ENCODE measurements around the gene CALU.

The CALU gene

DNA sequence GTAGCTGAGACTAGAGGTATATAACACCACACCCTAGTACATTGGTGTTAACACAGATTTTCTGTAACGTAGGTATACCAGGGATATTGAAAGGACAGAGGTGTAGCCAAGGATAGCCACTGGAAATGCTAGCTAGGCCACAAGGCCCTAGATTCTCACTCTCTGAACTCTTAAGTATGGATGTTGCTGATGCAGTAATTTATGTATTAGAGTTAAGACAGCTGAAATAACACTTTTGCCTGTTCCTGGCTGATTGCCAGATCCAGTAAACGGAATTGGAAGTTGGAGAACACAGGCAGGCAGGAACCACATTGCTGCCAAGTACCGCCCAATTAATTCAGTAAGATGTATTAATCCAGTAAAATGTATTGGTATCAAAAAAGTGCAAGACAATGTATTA, 1.8 kb downstream of the CALU start:
- Histone ChIP-seq H4K91ac (ENCODE audit: low read length) (no peak overlapping the region), H3K14ac (ENCODE audit: low read length in 2 of 2) (no peak overlapping the region), H3K4me3 (ENCODE audit: insufficient read depth in 1 of 2, low read depth in 1 of 2, low read length in 2 of 2) (peak overlapping the region in 1 of 2 experiments; percentile 97), H2AK5ac (ENCODE audit: low read length, severe bottlenecking) (no peak overlapping the region), H3K4ac (ENCODE audit: low read depth in 1 of 2, low read length in 2 of 2) (no peak overlapping the region), H3K27ac (ENCODE audit: low read length, poor library complexity, severe bottlenecking) (no peak overlapping the region), H3K36me3 (ENCODE audit: control insufficient read depth in 1 of 2, insufficient read depth in 2 of 2, low read depth in 1 of 2, low read length in 2 of 2) (peaks cover 6 to 23% of the 10 kb centered on the region in 2 experiments), H3K79me1 (replicated peaks; ENCODE audit: low read length, poor library complexity, severe bottlenecking) (no peaks in the 10 kb centered on the region), H3K9ac (ENCODE audit: low read length) (peak overlapping the region; percentile 99), H3K23ac (ENCODE audit: low read length in 2 of 2) (no peak overlapping the region), H2AFZ (ENCODE audit: low read depth, low read length) (no peak overlapping the region), H3K27me3 (ENCODE audit: control insufficient read depth in 1 of 2, insufficient read depth in 1 of 2, low read length in 2 of 2) (no peaks in the 10 kb centered on the region), H3K4me1 (ENCODE audit: control insufficient read depth, insufficient read depth, low read depth, low read length) (peaks cover 3% of the 10 kb centered on the region), H3K9me3 (ENCODE audit: control insufficient read depth, low read length) (no peaks in the 10 kb centered on the region), H3K4me2 (ENCODE audit: low read length, poor library complexity, severe bottlenecking) (peak overlapping the region; percentile 53), H2BK12ac (ENCODE audit: low read length in 2 of 2) (no peak overlapping the region), H2BK120ac (ENCODE audit: low read depth, low read length) (no peak overlapping the region), H3K18ac (ENCODE audit: low read depth in 1 of 2, low read length in 2 of 2) (no peak overlapping the region), H2BK5ac (ENCODE audit: low read depth, low read length, poor library complexity, severe bottlenecking) (no peak overlapping the region), H2BK15ac (ENCODE audit: low read depth, poor library complexity, severe bottlenecking) (no peak overlapping the region), H4K8ac (ENCODE audit: low read length) (no peak overlapping the region)
- WGBS, result 64% methylated on average over 3 of the region's 3 CpGs
- peak; percentile 32 for DNase-seq

DNA sequence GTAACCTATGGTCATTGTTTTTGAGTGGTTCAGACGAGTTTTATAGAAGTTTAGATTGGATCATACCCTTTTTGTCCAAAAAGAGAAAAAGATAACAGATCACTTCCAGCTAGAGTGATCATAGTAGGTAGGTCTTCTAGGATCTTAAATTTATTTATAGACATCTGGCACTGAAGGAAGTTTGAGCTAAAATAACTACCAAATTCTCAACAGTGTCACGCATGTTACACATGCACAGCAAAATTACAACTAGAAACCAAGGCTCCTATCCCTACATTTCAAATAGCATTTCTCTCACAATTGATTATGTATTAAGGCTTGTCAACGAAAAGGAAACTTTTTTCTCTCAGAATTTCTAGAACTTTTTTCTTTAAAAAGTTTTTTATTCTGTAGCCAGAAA, 2.3 kb downstream of the CALU start:
- H3K14ac ChIP-seq (ENCODE audit: low read length in 2 of 2), result no peak overlapping the region
- no peak overlapping the region for H3K27ac ChIP-seq (ENCODE audit: low read length, poor library complexity, severe bottlenecking)
- no peak overlapping the region for H2AK5ac ChIP-seq (ENCODE audit: low read length, severe bottlenecking)
- H2BK12ac ChIP-seq (ENCODE audit: low read length in 2 of 2), result no peak overlapping the region
- no peak overlapping the region for H2BK15ac ChIP-seq (ENCODE audit: low read depth, poor library complexity, severe bottlenecking)
- no peak overlapping the region for H2BK5ac ChIP-seq (ENCODE audit: low read depth, low read length, poor library complexity, severe bottlenecking)
- H3K4me2 ChIP-seq (ENCODE audit: low read length, poor library complexity, severe bottlenecking), result no peak overlapping the region
- peak overlapping the region; percentile 99 for H3K9ac ChIP-seq (ENCODE audit: low read length)
- H2BK120ac ChIP-seq (ENCODE audit: low read depth, low read length), result no peak overlapping the region
- no peak for DNase-seq
- H2AFZ ChIP-seq (ENCODE audit: low read depth, low read length), result no peak overlapping the region
- no peaks in the 10 kb centered on the region for H3K27me3 ChIP-seq (ENCODE audit: control insufficient read depth in 1 of 2, insufficient read depth in 1 of 2, low read length in 2 of 2)
- no peak overlapping the region for H3K23ac ChIP-seq (ENCODE audit: low read length in 2 of 2)
- no peaks in the 10 kb centered on the region for H3K79me1 ChIP-seq (replicated peaks; ENCODE audit: low read length, poor library complexity, severe bottlenecking)
- WGBS, result 86% methylated on average over 1 of the region's 3 CpGs
- H3K4me3 ChIP-seq (ENCODE audit: insufficient read depth in 1 of 2, low read depth in 1 of 2, low read length in 2 of 2), result peak overlapping the region in 1 of 2 experiments; percentile 97
- no peak overlapping the region for H4K91ac ChIP-seq (ENCODE audit: low read length)
- H3K9me3 ChIP-seq (ENCODE audit: control insufficient read depth, low read length), result no peaks in the 10 kb centered on the region
- H3K36me3 ChIP-seq (ENCODE audit: control insufficient read depth in 1 of 2, insufficient read depth in 2 of 2, low read depth in 1 of 2, low read length in 2 of 2), result peaks cover 11 to 25% of the 10 kb centered on the region in 2 experiments
- no peak overlapping the region for H3K4ac ChIP-seq (ENCODE audit: low read depth in 1 of 2, low read length in 2 of 2)
- H3K4me1 ChIP-seq (ENCODE audit: control insufficient read depth, insufficient read depth, low read depth, low read length), result peaks cover 3% of the 10 kb centered on the region
- no peak overlapping the region for H4K8ac ChIP-seq (ENCODE audit: low read length)
- H3K18ac ChIP-seq (ENCODE audit: low read depth in 1 of 2, low read length in 2 of 2), result no peak overlapping the region

DNA sequence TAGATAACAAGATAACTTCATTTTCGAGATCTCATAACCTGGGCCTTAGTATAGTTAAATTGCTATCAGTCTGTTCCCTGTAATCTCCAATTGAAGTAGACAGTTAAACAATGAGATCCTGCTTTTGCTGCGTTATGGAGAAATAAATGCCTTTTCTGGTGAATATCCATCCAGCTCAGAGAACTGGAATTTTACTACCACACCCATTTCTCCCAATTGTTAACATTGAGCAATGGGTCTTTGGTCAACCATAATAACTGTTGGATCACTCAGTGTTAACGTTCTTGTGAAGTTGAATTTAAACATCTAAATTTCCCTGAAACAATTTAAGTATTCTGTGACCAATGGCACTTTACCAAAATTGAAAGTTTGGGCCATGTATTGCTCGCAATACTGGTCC, 3.0 kb downstream of the CALU start:
- WGBS, result 100% methylated on average over 1 of the region's 4 CpGs
- DNase-seq, result peak; percentile 41

DNA sequence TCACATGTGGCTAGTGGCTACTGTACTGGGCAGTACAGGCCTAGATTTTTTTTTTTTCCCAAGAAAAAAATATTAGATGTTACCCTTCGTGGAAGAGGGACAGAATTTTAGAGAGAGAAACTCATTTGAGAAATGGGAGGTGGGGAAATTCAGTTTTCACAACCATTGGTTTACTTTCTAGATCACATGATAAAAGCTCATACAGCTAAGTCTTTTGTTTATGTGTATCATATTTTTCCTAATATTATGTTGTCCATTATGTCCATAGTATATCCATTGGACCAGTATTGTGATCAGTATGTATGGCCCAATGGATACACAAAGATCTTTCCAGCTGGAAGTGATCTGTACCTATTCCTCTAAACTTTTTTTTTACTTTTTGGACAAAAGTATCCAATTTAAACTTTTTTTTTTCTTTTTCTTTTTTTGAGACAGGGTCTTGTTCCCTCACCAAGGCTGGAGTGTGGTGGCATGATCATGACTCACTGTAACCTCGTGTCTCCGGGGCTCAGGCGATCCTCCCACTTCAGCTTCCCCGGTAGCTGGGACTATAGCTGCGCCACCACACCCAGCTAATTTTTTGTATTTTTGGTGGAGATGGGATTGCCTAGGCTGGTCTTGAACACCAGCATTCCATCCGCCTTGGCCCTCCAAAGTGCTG, 4.1 kb downstream of the CALU start:
- Histone ChIP-seq H3K4me2 (ENCODE audit: low read length, poor library complexity, severe bottlenecking) (no peak overlapping the region), H4K8ac (ENCODE audit: low read length) (no peak overlapping the region), H3K27me3 (ENCODE audit: control insufficient read depth in 1 of 2, insufficient read depth in 1 of 2, low read length in 2 of 2) (no peaks in the 10 kb centered on the region), H2BK5ac (ENCODE audit: low read depth, low read length, poor library complexity, severe bottlenecking) (no peak overlapping the region), H4K91ac (ENCODE audit: low read length) (no peak overlapping the region), H3K9me3 (ENCODE audit: control insufficient read depth, low read length) (no peaks in the 10 kb centered on the region), H3K36me3 (ENCODE audit: control insufficient read depth in 1 of 2, insufficient read depth in 2 of 2, low read depth in 1 of 2, low read length in 2 of 2) (peaks cover 11 to 38% of the 10 kb centered on the region in 2 experiments), H2BK12ac (ENCODE audit: low read length in 2 of 2) (no peak overlapping the region), H3K27ac (ENCODE audit: low read length, poor library complexity, severe bottlenecking) (no peak overlapping the region), H3K4ac (ENCODE audit: low read depth in 1 of 2, low read length in 2 of 2) (no peak overlapping the region), H2BK15ac (ENCODE audit: low read depth, poor library complexity, severe bottlenecking) (no peak overlapping the region), H2AK5ac (ENCODE audit: low read length, severe bottlenecking) (no peak overlapping the region), H3K23ac (ENCODE audit: low read length in 2 of 2) (no peak overlapping the region), H2BK120ac (ENCODE audit: low read depth, low read length) (no peak overlapping the region), H3K14ac (ENCODE audit: low read length in 2 of 2) (no peak overlapping the region), H2AFZ (ENCODE audit: low read depth, low read length) (no peak overlapping the region), H3K18ac (ENCODE audit: low read depth in 1 of 2, low read length in 2 of 2) (peak overlapping the region in 1 of 2 experiments; percentile 7), H3K79me1 (replicated peaks; ENCODE audit: low read length, poor library complexity, severe bottlenecking) (no peaks in the 10 kb centered on the region), H3K9ac (ENCODE audit: low read length) (peak overlapping the region; percentile 99), H3K4me1 (ENCODE audit: control insufficient read depth, insufficient read depth, low read depth, low read length) (peaks cover 3% of the 10 kb centered on the region), H3K4me3 (ENCODE audit: insufficient read depth in 1 of 2, low read depth in 1 of 2, low read length in 2 of 2) (peak overlapping the region in 1 of 2 experiments; percentile 97)
- peak; percentile 56 for DNase-seq
- WGBS, result 62% methylated on average over 6 of the region's 7 CpGs

More for the DNA sequence above, 3.0 kb downstream of the CALU start:
- no peak overlapping the region for H2BK15ac ChIP-seq (ENCODE audit: low read depth, poor library complexity, severe bottlenecking)
- no peak overlapping the region for H3K14ac ChIP-seq (ENCODE audit: low read length in 2 of 2)
- peaks cover 11 to 28% of the 10 kb centered on the region in 2 experiments for H3K36me3 ChIP-seq (ENCODE audit: control insufficient read depth in 1 of 2, insufficient read depth in 2 of 2, low read depth in 1 of 2, low read length in 2 of 2)
- no peak overlapping the region for H4K8ac ChIP-seq (ENCODE audit: low read length)
- H3K27ac ChIP-seq (ENCODE audit: low read length, poor library complexity, severe bottlenecking), result no peak overlapping the region
- peaks cover 3% of the 10 kb centered on the region for H3K4me1 ChIP-seq (ENCODE audit: control insufficient read depth, insufficient read depth, low read depth, low read length)
- no peak overlapping the region for H2BK120ac ChIP-seq (ENCODE audit: low read depth, low read length)
- H3K27me3 ChIP-seq (ENCODE audit: control insufficient read depth in 1 of 2, insufficient read depth in 1 of 2, low read length in 2 of 2), result no peaks in the 10 kb centered on the region
- no peak overlapping the region for H2BK12ac ChIP-seq (ENCODE audit: low read length in 2 of 2)
- no peak overlapping the region for H2AK5ac ChIP-seq (ENCODE audit: low read length, severe bottlenecking)
- no peak overlapping the region for H2BK5ac ChIP-seq (ENCODE audit: low read depth, low read length, poor library complexity, severe bottlenecking)
- peak overlapping the region in 1 of 2 experiments; percentile 97 for H3K4me3 ChIP-seq (ENCODE audit: insufficient read depth in 1 of 2, low read depth in 1 of 2, low read length in 2 of 2)
- H3K9ac ChIP-seq (ENCODE audit: low read length), result peak overlapping the region; percentile 99
- no peaks in the 10 kb centered on the region for H3K9me3 ChIP-seq (ENCODE audit: control insufficient read depth, low read length)
- no peak overlapping the region for H3K4me2 ChIP-seq (ENCODE audit: low read length, poor library complexity, severe bottlenecking)
- no peak overlapping the region for H4K91ac ChIP-seq (ENCODE audit: low read length)
- H3K79me1 ChIP-seq (replicated peaks; ENCODE audit: low read length, poor library complexity, severe bottlenecking), result no peaks in the 10 kb centered on the region
- H2AFZ ChIP-seq (ENCODE audit: low read depth, low read length), result no peak overlapping the region
- no peak overlapping the region for H3K23ac ChIP-seq (ENCODE audit: low read length in 2 of 2)
- H3K18ac ChIP-seq (ENCODE audit: low read depth in 1 of 2, low read length in 2 of 2), result no peak overlapping the region
- no peak overlapping the region for H3K4ac ChIP-seq (ENCODE audit: low read depth in 1 of 2, low read length in 2 of 2)

Data from mesenchymal stem cell (in vitro differentiated cells and primary cell).